Right atrium auricular region (tissue), 2 donors: ENCODE results near the gene ITPR1. TPM values are rescaled to one million over a fixed set of nuclear protein-coding genes. Genes with fewer than 3 reads are reported as not detected.

ENCODE experiments used
- DNase-seq: peaks from one replicate; pipeline ENCODE4 v3.0.0-alpha.2; 2019; ENCODE audit warnings: low spot score
- H3K27ac ChIP-seq, 2 donors: fragments of 200-600 bp; sonication (generic); 1 replicate in 1 of 2; 2 replicates in 1 of 2; pipeline ENCODE4 v1.5.1; 2016 to 2019
- H3K27me3 ChIP-seq, 2 donors: fragments of 200-600 bp; sonication (generic); one replicate each; pipeline versions ENCODE4 v1.5.1 to v1.6.0; 2017 to 2019
- H3K36me3 ChIP-seq: fragments of 200-600 bp; sonication (generic); one replicate; pipeline ENCODE4 v1.5.1; 2016
- H3K4me1 ChIP-seq, 2 donors: fragments of 200-600 bp; sonication (generic); one replicate each; pipeline versions ENCODE4 v1.5.1 to v1.6.0; 2017 to 2019
- H3K4me3 ChIP-seq, 2 donors: fragments of 200-600 bp; sonication (generic); 1 replicate in 1 of 2; 2 replicates in 1 of 2; pipeline ENCODE4 v1.5.1; 2017 to 2019; ENCODE audit warnings: mild to moderate bottlenecking in 1 of 2, moderate library complexity in 1 of 2
- H3K9me3 ChIP-seq, 2 donors: fragments of 200-600 bp; sonication (generic); one replicate each; pipeline ENCODE4 v1.5.1; 2019
- CTCF ChIP-seq, 2 donors: fragments of 200-600 bp; sonication (generic); IDR thresholded peaks; one replicate each; pipeline ENCODE4 v1.5.1; 2019; ENCODE audit warnings: antibody characterized with exemption in 2 of 2
- total RNA-seq, 2 donors: library from RNA; depleted of rRNA; stranded (reverse); fragments of >200 nt; gene quantifications; one replicate each; pipeline ENCODE4 v1.1.0, GENCODE V29; 2016

Gene ITPR1
- total RNA-seq, 2 donors from 2014 or later = 36.7 to 42.5 TPM

- H3K4me3 ChIP-seq = no peak overlapping the region
- no peak overlapping the region for H3K27ac ChIP-seq
- no peaks in the 10 kb centered on the region for H3K27me3 ChIP-seq
- H3K36me3 ChIP-seq = peaks cover 60% of the 10 kb centered on the region
- no peak for DNase-seq
- no peaks in the 10 kb centered on the region for H3K4me1 ChIP-seq
- no peak for TF ChIP-seq CTCF (IDR thresholded peaks at IDR 0.05)
- H3K9me3 ChIP-seq = peaks cover 0 to 7% of the 10 kb centered on the region in 2 donors
Observed at GRCh38 chr3:4793311-4793710, 300.2 kb downstream of the ITPR1 start.

GRCh38 chr3:4794331-4794730 is 301.2 kb downstream of the ITPR1 start:
- H3K4me3 ChIP-seq = no peak overlapping the region
- TF ChIP-seq CTCF (IDR thresholded peaks at IDR 0.05) = no peak
- peaks cover 0 to 4% of the 10 kb centered on the region in 2 donors for H3K4me1 ChIP-seq
- H3K9me3 ChIP-seq = peaks cover 0 to 7% of the 10 kb centered on the region in 2 donors
- H3K36me3 ChIP-seq = peaks cover 50% of the 10 kb centered on the region
- no peak overlapping the region for H3K27ac ChIP-seq
- no peaks in the 10 kb centered on the region for H3K27me3 ChIP-seq
- no peak for DNase-seq

GRCh38 chr3:4794798-4795197 is 301.6 kb downstream of the ITPR1 start:
- Histone ChIP-seq H3K4me3 (no peak overlapping the region), H3K36me3 (peaks cover 48% of the 10 kb centered on the region), H3K27ac (no peak overlapping the region), H3K4me1 (peaks cover 0 to 8% of the 10 kb centered on the region in 2 donors), H3K27me3 (no peaks in the 10 kb centered on the region), H3K9me3 (peaks cover 0 to 7% of the 10 kb centered on the region in 2 donors)
- TF ChIP-seq CTCF (IDR thresholded peaks at IDR 0.05) = no peak
- DNase-seq = no peak

- Histone ChIP-seq H3K4me1 (peaks cover 0 to 11% of the 10 kb centered on the region in 2 donors), H3K4me3 (peak overlapping the region in 1 of 2 donors; percentile 3), H3K27me3 (no peaks in the 10 kb centered on the region), H3K9me3 (peaks cover 0 to 7% of the 10 kb centered on the region in 2 donors), H3K27ac (no peak overlapping the region), H3K36me3 (peaks cover 38% of the 10 kb centered on the region)
- no peak for DNase-seq
- TF ChIP-seq CTCF (IDR thresholded peaks at IDR 0.05) = no peak
Observed at GRCh38 chr3:4795905-4796304, 302.8 kb downstream of the ITPR1 start.

GRCh38 chr3:4797201-4797705 is 304.1 kb downstream of the ITPR1 start:
- Histone ChIP-seq H3K9me3 (peaks cover 0 to 7% of the 10 kb centered on the region in 2 donors), H3K27ac (no peak overlapping the region), H3K4me1 (peaks cover 0 to 11% of the 10 kb centered on the region in 2 donors), H3K27me3 (no peaks in the 10 kb centered on the region), H3K4me3 (no peak overlapping the region), H3K36me3 (peaks cover 24% of the 10 kb centered on the region)
- TF ChIP-seq CTCF (IDR thresholded peaks at IDR 0.05) = no peak
- no peak for DNase-seq
